Measurements from ENCODE around the gene CLDN25. TPM values are rescaled to one million over a fixed set of nuclear protein-coding genes. Genes with fewer than 3 reads are reported as not detected.

Gene CLDN25
- total RNA-seq, 1 donor from 2014 or later, result not detected

Other genes starting within 250 kb of the CLDN25 start
- gene TMPRSS5, start 73.5 kb upstream of the CLDN25 start, total RNA-seq, result under 0.01 and 0.13 TPM in 2 replicates
- gene ZW10, start 6.1 kb upstream of the CLDN25 start, total RNA-seq, result 16.3 and 19.6 TPM in 2 replicates
- gene USP28, start 95.8 kb downstream of the CLDN25 start, total RNA-seq, result 20.5 and 30.0 TPM in 2 replicates
- not detected in 2 replicates for gene HTR3B, start 125.0 kb downstream of the CLDN25 start, total RNA-seq
- 0.26 TPM in 1 of 2 replicates, not detected in the other for gene HTR3A, start 195.3 kb downstream of the CLDN25 start, total RNA-seq